Inflammatory macrophage treated with lipopolysaccharide for 4 hours (primary cell): ENCODE results near the gene GALNT12.

Experiments
- DNase-seq: peaks from one replicate; pipeline ENCODE4 v3.0.0-alpha.2; 2020

GALNT12 gene

GRCh38 chr9:98834386-98834785, 26.9 kb downstream of the GALNT12 start:
- DNase-seq = no peak

DNA sequence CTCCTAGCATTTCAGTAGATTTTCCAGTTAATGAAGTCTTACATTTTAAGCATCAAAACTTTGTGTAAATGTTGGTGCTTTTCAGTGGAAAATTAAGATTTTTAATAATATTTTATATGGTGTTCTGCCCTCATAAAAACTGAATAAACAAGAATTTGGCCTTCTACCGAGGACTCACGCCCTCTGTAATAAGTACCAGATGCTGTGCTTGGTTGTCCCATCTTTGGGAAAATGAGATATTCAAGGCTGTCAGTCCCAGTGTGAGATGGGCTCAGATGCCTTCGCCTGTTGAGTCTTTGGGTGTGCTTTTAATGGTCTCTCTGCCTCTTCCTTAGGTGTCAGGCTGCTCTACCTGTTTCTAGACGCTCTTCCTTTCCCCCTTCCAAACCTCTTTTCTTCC, 28.7 kb downstream of the GALNT12 start:
- DNase-seq = no peak

DNA sequence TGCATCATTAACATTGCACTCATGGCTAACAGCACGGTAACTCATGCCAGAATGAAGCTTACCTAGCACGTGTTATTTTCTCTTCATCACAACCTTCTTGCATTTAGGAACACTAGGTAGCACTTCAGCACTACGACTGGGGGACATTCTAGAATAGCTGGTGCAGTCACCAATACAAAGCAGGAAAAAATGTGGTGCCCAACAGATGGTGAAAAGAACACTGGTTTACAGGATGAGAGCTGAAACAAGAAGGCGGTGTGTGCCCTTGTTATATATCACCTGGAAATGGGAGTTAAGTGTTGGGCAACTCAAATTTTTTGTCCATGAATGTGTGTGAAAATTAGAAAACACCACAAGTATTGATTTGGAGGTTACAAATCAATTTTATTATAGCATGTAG, 30.0 kb downstream of the GALNT12 start:
- no peak for DNase-seq

GRCh38 chr9:98838155-98838867, 30.8 kb downstream of the GALNT12 start:
- DNase-seq = no peak

- DNase-seq = peak; percentile 16
Observed at GRCh38 chr9:98838868-98839565, 31.5 kb downstream of the GALNT12 start.

- DNase-seq = no peak
Observed at GRCh38 chr9:98839724-98840123, 32.3 kb downstream of the GALNT12 start.

DNA sequence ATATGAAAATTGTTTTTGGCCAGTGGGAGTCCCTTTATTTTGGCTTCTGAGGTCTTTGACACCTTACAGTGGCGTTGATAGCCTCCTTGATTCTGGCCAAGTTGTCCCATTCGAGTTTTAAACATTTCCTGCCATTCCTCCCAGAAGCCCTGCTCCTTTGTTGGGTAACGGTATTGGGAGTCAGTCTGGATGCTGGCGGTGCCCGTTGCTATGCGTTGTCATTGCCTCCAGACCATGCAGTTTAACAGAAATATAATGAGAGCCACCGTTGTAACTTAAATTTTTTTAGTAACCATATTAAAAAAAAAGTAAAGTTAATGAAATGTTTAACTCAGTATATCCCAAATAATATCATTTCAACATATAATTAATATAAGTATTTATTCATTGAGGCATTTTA, 35.0 kb downstream of the GALNT12 start:
- no peak for DNase-seq

DNA sequence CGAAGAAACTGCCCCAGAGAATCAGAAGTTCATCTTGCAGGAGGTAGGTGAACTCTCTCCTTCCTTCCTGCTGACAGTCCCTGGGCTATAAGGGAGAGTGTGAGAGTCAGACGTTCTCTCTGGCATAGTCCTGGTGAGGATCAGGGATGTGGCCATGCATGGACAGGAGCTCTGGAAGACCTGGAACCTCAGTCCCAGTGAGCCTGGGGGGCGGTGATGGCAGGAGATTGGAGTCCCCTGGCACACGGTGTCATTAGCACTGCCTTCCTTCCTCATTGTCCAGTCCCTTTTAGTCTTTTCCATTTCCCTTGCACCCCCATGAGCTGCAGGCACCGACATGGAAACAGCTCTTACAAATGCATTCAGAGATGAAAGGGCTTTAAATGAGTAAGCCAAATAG, 38.6 kb downstream of the GALNT12 start:
- DNase-seq = no peak

GRCh38 chr9:98846879-98847278, 39.4 kb downstream of the GALNT12 start:
- DNase-seq = no peak

DNA sequence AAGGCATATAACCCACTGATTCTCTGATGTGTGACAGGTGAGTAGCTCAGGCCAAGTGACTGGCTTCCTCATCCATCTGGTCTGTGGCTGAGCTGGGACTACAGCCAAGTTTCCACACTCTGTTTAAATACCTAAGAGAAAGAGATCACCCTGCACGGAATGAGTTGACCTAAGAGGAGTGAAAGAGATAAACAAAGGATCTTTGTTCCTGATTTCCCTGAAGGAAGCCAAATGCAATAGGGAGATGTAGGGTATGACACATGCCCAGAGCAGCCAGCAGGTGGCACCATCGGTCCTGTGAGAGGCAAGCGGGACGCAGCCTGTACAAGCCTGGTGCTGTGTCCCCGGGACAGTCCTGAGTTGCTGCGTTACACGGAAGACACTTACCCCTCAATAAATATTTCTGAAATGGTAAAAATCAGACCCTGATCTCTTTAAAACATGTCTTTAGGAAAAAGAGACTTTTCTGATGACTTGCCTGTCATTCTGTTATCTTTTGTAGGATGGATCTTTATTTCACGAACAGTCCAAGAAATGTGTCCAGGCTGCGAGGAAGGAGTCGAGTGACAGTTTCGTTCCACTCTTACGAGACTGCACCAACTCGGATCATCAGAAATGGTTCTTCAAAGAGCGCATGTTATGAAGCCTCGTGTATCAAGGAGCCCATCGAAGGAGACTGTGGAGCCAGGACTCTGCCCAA, 41.1 kb downstream of the GALNT12 start:
- DNase-seq = peak; percentile 84

DNA sequence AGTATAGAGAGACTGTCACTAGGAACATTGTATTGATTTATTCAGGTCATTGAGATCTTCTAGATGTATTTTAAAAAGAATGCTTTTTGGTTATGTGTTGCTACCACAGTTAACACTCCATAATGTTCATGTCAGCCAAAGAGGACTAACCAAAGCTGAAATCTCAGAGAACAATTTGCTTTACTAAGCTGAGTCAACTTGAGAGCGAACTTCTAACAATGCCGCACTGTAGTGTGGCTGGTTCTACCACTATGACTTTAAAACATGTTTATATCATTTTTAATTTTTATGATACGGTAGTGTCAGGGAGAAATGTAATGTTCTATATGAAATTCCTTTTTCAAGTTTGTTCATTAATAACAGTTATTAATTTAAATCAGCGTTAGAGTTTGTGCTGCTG, 42.1 kb downstream of the GALNT12 start:
- DNase-seq = no peak

DNA sequence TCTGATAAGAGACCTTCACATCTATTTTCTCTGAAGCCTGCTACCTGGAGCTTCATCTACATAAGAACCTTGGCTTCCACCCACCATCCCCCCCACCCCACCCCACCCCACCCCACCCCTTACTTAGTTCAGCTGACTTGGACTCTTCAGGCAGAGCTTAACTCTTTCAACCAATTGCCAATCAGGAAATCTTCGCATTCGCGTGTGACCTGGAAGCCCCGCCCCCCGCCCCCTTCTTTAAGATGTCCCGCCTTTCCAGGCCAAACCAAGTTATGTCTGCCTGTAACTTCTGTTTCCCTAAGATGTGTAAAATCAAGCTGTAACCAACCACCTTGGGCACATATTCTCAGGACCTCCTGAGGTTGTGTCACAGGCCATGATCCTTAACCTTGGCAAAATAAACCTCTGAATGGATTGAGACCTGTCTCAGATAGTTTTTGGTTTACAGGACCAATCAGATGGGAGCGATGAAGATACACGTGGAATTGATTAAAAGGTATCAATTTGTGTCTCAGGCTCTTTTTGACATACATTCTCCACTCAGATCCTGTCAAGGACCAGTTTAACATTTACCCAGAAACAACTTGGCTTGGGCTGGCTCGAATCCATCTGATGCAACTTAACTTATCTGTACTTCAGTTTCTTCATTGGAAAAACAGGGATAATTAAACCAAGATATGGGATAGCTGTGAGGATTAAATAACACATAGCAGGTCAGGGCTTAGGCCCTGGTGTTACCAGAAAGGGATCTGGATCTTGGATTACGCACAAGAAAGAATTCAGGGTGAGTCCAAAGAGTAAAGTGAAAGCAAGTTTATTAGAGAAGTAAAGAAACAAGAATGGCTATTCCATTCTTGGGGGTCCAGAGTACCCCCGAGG, 43.6 kb downstream of the GALNT12 start:
- DNase-seq = no peak

DNA sequence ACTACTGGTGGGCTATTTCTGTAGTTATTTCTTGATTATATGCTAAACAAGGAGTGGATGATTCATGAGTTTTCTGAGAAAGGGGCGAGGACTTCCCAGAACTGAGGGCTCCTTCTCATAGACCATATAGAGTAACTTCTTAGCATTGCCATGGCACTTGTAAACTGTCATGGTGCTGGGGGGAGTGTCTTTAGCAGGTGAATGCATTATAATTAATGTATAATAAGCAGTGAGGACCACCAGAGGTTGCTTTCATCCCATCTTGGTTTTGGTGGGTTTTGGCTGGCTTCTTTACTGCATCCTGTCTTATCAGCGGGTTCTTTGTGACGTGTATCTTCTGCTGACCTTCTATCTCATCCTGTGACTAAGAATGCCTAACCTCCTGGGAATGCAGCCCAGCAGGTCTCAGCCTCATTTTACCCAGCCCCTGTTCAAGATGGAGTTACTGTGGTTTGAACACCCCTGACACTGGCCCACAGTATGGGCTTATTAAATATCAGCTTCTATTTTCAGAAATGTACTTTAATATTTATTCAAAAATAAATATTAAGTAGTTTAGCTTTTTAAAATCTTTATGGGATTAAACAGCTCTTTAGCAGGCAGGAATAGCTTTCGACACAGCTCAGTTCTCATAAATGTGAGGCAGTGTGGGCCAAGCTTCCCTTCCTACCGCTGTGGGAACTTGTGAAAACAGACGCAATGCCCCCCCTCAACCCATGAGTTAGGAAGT, 44.4 kb downstream of the GALNT12 start:
- DNase-seq = peak; percentile 41

- DNase-seq = no peak
Observed at GRCh38 chr9:98852460-98852734, 44.9 kb downstream of the GALNT12 start.

DNA sequence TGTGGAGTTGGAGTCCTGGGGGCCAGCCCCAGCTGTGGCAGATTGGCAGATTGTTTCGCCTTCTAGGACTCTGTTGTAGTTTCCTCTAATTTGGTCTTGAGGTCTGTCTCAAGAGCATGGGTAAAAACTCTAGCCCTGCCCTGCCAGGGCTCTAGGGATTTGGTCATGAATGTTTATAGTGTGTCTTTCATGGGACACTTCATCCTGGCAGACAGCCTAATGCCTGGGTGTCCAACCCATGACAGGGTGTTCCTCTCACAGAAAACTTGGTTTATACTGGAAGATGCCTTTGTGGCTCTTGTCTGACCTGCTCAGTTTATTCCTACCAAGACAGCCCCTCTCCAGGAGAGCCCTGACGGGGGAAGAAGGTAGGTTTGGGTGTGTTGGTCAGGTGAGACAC, 45.5 kb downstream of the GALNT12 start:
- DNase-seq = peak; percentile 22

DNA sequence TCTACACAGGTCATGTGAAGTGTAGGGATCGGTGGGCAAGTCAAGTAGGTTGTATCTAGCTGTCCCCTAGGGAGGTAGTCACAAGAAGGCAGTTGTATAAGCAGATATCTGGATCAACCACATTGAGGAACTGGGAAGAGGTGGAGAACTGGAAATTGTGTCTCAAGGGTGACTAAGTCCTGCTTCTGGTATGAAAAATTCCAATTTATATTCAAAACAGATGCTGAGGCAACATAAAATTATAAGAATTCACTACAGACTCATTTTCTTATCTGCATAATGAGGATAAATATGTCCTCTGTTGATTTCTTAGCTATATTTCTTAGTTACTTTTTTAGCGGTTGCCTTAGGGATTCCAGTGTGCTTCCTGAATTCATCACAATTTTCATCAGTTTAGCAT, 46.8 kb downstream of the GALNT12 start:
- DNase-seq = peak; percentile 26

DNA sequence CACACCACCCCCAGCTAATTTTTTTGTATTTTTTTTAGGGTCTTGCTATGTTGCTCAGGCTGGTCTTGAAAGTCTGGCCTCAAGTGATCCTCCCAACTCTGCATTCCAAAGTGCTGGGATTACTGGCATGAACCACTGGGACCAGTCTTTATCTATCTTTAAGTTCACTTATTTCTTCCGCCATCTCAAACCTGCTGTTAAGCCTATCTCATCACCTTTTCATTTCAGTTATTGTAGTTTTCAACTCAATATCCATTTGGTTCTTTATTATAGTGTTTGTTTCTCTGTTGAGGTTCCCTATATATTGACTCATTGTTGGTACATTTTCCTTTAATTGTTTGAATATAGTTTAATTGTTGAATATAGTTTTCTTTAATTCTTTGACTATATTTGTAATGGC, 48.1 kb downstream of the GALNT12 start:
- DNase-seq = no peak

GRCh38 chr9:98856982-98857381, 49.5 kb downstream of the GALNT12 start:
- no peak for DNase-seq

DNA sequence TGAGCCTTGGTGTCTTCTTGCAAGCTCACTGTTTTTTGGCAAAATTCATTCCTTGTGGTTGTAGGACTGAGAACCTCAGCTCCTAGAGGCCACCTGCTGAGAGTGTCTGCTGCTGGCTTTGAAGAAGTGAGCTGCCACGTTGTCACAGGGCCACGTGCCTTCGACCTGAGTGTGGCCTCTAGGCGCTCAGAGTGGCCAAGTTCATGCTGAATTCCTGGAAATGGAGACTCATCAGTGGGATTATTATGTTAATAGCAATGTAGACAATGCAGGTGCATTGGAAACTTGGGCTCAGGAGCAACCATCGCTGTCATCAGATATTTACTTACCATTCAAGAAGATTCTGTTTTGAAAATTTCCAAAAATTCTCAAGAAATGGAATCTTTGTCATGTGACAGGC, 52.5 kb downstream of the GALNT12 start:
- no peak for DNase-seq

DNA sequence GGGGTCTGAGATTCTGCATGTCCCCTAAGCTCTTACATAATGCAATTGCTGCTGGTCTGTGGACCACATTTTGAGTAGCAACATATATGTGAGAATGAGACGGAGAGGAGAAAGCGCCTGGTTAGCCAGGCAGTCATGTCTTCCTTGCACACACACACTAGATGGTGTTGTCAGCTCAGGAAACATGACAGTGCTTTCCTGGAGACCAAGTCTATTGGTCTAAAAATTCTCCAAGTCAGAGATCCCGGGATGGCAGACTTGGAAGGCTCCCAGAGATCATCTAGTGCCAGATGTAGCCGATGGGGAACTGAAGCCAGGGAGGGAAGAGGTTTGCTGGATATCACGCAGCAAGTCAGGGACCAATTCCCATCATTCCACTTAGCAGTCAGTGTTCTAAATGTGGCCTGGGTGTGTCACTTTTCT, 53.4 kb downstream of the GALNT12 start:
- peak; percentile 13 for DNase-seq

GRCh38 chr9:98861781-98862504, 54.5 kb downstream of the GALNT12 start:
- DNase-seq = peak; percentile 94

DNA sequence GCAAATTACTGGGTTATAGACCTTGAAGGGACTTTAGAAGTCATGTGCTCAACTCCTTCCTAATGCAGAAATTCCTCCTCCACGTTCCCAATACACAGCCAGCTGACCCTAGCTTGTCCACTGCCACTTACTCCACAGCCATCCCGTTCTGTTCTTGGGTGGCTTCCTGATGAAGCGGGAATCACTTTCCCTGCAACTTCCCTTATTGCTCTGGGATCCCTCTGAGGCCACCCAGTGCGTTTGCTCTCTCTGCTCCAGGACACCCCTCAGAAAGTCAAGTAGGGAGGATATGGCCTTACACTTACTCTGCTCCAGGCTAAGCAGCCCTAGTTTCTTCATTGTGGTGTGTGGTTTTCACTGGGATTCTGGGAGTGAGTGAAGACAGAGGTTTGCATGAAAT, 55.5 kb downstream of the GALNT12 start:
- no peak for DNase-seq
